Measurements from ENCODE around the gene ATXN1. TPM values are rescaled to one million over a fixed set of nuclear protein-coding genes. Genes with fewer than 3 reads are reported as not detected.

The ATXN1 gene
- total and polyA plus RNA-seq, 2 of the 13 experiments (the other 11 are each of a cell fraction or from before 2014, with no cell fraction given): 20.7 to 39.5 TPM

DNA sequence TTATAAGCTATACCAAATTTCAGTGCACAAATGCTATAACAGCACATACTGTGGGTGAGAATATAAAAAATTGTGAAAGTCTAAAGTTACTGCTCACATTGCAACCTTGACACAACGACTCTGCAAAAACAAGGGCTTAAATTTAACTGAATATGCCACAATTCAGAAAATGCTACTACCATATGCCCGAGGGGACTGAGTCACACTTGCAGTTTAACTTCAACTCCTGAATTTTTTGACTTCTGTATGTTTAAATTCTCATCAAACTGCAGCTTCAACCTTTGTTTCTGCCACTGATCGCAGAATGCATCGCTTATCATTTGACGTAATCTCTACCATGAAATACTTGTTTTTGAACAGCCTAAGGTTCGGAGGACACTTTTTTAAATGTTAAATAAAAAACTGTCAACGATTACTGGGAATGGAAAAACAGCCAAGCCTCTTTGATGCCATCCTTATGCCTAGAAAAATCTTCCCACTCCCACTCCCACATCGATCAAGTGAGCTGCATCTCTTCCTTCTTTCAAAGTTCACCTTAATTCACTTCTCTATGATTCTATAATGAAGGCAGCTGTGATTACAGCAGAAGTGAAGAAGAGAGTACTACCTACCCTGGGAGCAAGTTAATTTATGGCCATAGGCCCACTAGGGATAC lies 136.5 kb downstream of the ATXN1 start:
- in situ Hi-C loops (cut with HindIII; ENCODE audit: extremely low pct_ligation_motif_present, low pct_unique_long_range_greater_than_20kb) (no loop called here), intact Hi-C loops (cut with micrococcal nuclease; ENCODE audit: unreplicated experiment) (no loop called here)
- peaks cover 1 to 4% of the 10 kb centered on the region in 2 experiments; a peak in 2 of 5 replicates for H3K36me3 ChIP-seq (replicated peaks in 1 of 2; ENCODE audit: control insufficient read depth in 1 of 2, insufficient read depth in 2 of 2, low read length in 2 of 2)
- no peaks in the 10 kb centered on the region for H3K9me3 ChIP-seq (ENCODE audit: low read length)
- no peak for ATAC-seq
- no peaks in the 10 kb centered on the region for H4K20me1 ChIP-seq (ENCODE audit: insufficient read depth, low read length)
- no TSS peak for BruUV-seq (replicated peaks)
- no peak overlapping the region for H3K9ac ChIP-seq (ENCODE audit: insufficient read depth, low read depth, low read length)
- no peak overlapping the region for H2AFZ ChIP-seq (ENCODE audit: low read length)
- no peak overlapping the region for H3K4me3 ChIP-seq (replicated peaks in 1 of 3; ENCODE audit: insufficient read depth in 1 of 3, low read depth in 2 of 3, low read length in 3 of 3)
- DNase-seq (ENCODE audit: low spot score): no peak
- no peak for TF ChIP-seq ZNF563 (CRISPR knock-in tag; IDR thresholded peaks at IDR 0.05)
- no peak for TF ChIP-seq ZNF770 (CRISPR knock-in tag; IDR thresholded peaks at IDR 0.05)
- TF ChIP-seq RXRB (CRISPR knock-in tag; IDR thresholded peaks at IDR 0.05; ENCODE audit: borderline replicate concordance): no peak
- no peak for TF ChIP-seq ZSCAN21 (CRISPR knock-in tag; IDR thresholded peaks at IDR 0.05; ENCODE audit: borderline replicate concordance)
- TF ChIP-seq ZMAT3 (CRISPR knock-in tag; conservative IDR thresholded peaks at IDR 0.05): no peak
- no peak for TF ChIP-seq CBX1 (IDR thresholded peaks at IDR 0.05; ENCODE audit: low read depth)
- no peak for FAIRE-seq
- CTCF ChIA-PET (ENCODE audit: low intra/inter-chr PET ratio, low total read pairs): no interaction called here
- H3K4me1 ChIP-seq (ENCODE audit: insufficient read depth, low read length): peaks cover 10% of the 10 kb centered on the region; the same call in 1 of the 2 replicates
- H3K27me3 ChIP-seq (ENCODE audit: control insufficient read depth in 1 of 2, insufficient read depth in 2 of 2, low read length in 2 of 2): no peaks in the 10 kb centered on the region
- 95% methylated on average over 8 of the region's 8 CpGs for WGBS (ENCODE audit: low lambda C conversion rate)
- H3K27ac ChIP-seq (ENCODE audit: extremely low read length, insufficient read depth, low read length): no peak overlapping the region
- H3K4me2 ChIP-seq (ENCODE audit: low read depth, low read length): no peak overlapping the region
- POLR2A ChIA-PET: interaction anchor here (1.0 kb wide), 1 partner anchor 85 kb away, joined by 3 read pairs; no protein-coding TSS in a partner anchor
- H3K79me2 ChIP-seq (ENCODE audit: insufficient read depth, low read length): no peaks in the 10 kb centered on the region
